Skeletal muscle tissue (tissue), 4 donors: ENCODE measurements around the gene SLC66A3. TPM values are rescaled to one million over a fixed set of nuclear protein-coding genes. Genes with fewer than 3 reads are reported as not detected.

Source experiments
- H3K27ac ChIP-seq: one replicate; pipeline ENCODE4 v1.7.0; 2013; ENCODE audit warnings: mild to moderate bottlenecking, low read depth, low read length, inconsistent platforms
- H3K27me3 ChIP-seq, 3 donors: one replicate each; pipeline ENCODE4 v1.7.0; 2013; ENCODE audit warnings: low read length in 3 of 3; ENCODE audit not compliant: control insufficient read depth in 3 of 3, insufficient read depth in 3 of 3
- H3K36me3 ChIP-seq, 3 donors: one replicate each; pipeline ENCODE4 v1.7.0; 2013; ENCODE audit warnings: low read length in 3 of 3; ENCODE audit not compliant: control insufficient read depth in 3 of 3, insufficient read depth in 3 of 3
- H3K4me1 ChIP-seq, 3 donors: one replicate each; pipeline ENCODE4 v1.7.0; 2013; ENCODE audit warnings: low read length in 3 of 3, mild to moderate bottlenecking in 3 of 3; ENCODE audit not compliant: control insufficient read depth in 3 of 3, insufficient read depth in 3 of 3
- H3K4me3 ChIP-seq, 3 donors: one replicate each; pipeline ENCODE4 v1.7.0; 2013; ENCODE audit warnings: low read length in 3 of 3
- H3K9ac ChIP-seq, 3 donors: one replicate each; pipeline ENCODE4 v1.7.0; 2013; ENCODE audit warnings: low read length in 3 of 3, mild to moderate bottlenecking in 3 of 3, moderate library complexity in 2 of 3, low read depth in 1 of 3
- H3K9me3 ChIP-seq, 3 donors: one replicate each; pipeline ENCODE4 v1.7.0; 2013; ENCODE audit warnings: low read length in 3 of 3; ENCODE audit not compliant: control insufficient read depth in 3 of 3
- total RNA-seq: library from RNA; depleted of rRNA; stranded (reverse); fragments of >200 nt; gene quantifications from one replicate; pipeline ENCODE4 v1.2.3, GENCODE V29; 2014
- donor health status: Osteomylitis.

SLC66A3 gene
- 20.9 TPM for total RNA-seq

GRCh38 chr2:11155381-11156035, at the start of gene SLC66A3:
SLC66A3 (plus strand) TSS chr2:11155467; CDS start chr2:11155547, 80 bp downstream.
- no peaks in the 10 kb centered on the region for H3K9me3 ChIP-seq
- peaks cover 8 to 14% (median 13%) of the 10 kb centered on the region in 3 donors for H3K4me1 ChIP-seq
- H3K9ac ChIP-seq: peak within 1 kb of the TSS; percentile 83 to 89 (median 86)
- H3K27ac ChIP-seq: peak within 1 kb of the TSS; percentile 92
- H3K27me3 ChIP-seq: no peaks in the 10 kb centered on the region
- peak within 1 kb of the TSS; percentile 75 to 81 (median 80) for H3K4me3 ChIP-seq
- no peaks in the 10 kb centered on the region for H3K36me3 ChIP-seq

GRCh38 chr2:11109002-11109401, 46.3 kb upstream of the SLC66A3 start:
- Histone ChIP-seq H3K9me3 (no peaks in the 10 kb centered on the region), H3K4me3 (no peak overlapping the region), H3K27me3 (peaks cover 0 to 5% (median 3%) of the 10 kb centered on the region in 3 donors), H3K4me1 (no peaks in the 10 kb centered on the region), H3K27ac (no peak overlapping the region), H3K36me3 (no peaks in the 10 kb centered on the region), H3K9ac (no peak overlapping the region)

DNA sequence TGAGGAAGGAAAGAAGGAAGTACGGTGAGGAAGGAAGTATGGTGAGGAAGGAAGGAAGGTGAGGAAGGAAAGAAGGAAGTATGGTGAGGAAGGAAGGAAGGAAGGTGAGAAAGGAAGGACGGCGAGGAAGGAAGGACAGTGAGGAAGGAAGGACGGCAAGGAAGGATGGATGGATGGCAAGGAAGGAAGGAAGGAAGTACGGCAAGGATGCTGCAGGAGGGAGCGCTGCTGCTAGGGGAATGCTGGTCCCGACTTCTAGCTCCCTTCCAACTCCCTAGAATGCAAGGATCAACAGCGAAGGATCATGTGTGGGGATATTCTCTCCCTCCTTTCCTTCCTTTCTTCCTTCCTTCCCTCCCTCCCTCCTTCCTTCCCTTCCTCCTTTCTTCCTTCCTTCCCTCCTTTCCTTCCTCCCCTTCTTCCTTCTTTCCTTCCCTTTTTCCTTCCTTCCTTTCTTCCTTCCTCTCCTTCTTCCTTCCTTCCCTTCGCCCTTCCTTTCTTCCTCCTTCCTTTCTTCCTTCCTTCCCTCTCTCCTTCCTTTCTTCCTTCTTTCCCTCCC, 42.3 kb upstream of the SLC66A3 start:
- Histone ChIP-seq H3K27ac (no peak overlapping the region), H3K4me1 (no peaks in the 10 kb centered on the region), H3K4me3 (no peak overlapping the region), H3K9ac (no peak overlapping the region), H3K36me3 (no peaks in the 10 kb centered on the region), H3K27me3 (peaks cover 0 to 5% (median 0%) of the 10 kb centered on the region in 3 donors), H3K9me3 (no peaks in the 10 kb centered on the region)

DNA sequence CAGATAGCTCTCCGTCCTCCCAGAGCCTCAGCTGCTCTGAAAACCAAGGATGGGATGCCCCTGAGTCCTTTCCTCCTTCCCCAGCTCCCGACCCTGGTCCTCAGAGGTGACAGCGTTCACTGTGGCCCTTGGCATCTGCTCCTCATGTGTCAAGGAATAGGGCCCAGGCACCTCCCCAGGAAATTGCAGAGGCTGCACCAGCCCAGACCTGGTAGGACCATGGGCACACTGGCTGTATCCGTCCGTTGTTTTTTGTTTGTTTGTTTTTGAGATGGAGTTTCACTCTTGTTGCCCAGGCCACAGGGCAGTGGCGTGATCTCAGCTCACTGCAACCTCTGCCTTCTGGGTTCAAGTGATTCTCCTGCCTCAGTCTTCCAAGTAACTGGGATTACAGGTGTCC, 37.5 kb upstream of the SLC66A3 start:
- Histone ChIP-seq H3K4me3 (no peak overlapping the region), H3K27ac (no peak overlapping the region), H3K9ac (no peak overlapping the region), H3K27me3 (peaks cover 0 to 2% (median 0%) of the 10 kb centered on the region in 3 donors), H3K9me3 (no peaks in the 10 kb centered on the region), H3K36me3 (no peaks in the 10 kb centered on the region), H3K4me1 (no peaks in the 10 kb centered on the region)

DNA sequence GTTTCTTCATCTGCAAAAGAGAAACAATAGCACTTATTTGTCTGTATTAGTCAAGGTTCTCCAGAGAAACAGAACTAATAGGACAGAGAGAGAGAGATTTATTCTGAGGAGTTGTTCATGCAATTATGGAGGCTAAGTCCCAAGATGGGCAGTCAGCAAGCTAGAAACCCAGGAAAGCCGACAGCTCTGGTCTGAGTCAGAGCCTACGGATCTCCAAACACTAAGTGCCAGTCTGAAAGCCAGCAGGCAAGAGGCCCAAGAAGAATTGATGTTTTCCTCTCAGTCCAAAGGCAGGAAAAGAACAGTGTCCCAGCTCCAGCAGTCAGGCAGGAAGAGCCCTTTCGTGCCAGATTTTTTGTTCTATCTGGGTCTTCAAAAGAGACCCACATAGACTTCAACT, 36.5 kb upstream of the SLC66A3 start:
- Histone ChIP-seq H3K36me3 (no peaks in the 10 kb centered on the region), H3K4me3 (no peak overlapping the region), H3K27me3 (peaks cover 0 to 5% (median under 1%) of the 10 kb centered on the region in 3 donors), H3K27ac (no peak overlapping the region), H3K9me3 (no peaks in the 10 kb centered on the region), H3K9ac (no peak overlapping the region), H3K4me1 (no peaks in the 10 kb centered on the region)

DNA sequence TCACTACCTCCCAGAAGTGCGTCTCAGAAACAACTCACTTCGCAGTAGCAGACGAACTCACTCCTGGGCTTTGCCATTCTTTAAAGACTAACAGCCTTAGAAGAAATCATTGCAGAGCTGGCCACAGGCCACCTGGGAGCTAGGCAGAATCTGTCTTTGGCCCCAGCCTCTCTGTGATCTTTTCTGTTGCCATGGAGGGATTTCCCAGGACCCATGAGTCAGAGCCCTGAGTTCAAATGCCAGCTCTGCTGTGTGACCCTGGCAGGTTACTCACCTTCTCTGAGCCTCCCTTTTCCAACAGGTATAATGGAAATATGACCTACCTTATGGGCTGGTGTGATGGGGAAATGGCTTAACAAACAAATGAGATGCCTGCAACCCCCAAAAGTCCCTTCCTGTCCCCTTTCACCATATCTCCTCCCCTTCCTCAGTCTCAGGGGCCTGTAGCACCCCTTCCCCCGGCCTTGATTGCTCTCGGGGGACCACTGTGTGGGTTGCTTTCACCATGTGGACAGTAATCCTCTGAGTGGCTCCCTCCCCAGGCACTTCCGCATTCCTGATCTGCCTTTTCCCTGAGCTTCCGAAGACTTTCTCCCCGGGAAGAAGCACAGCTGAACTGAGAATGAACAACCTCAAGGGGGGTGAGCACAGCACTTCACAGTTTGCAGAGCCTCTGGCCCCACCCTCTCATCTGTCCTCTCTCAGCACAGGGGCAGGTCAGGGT, 34.0 kb upstream of the SLC66A3 start:
- Histone ChIP-seq H3K4me1 (no peaks in the 10 kb centered on the region), H3K9me3 (no peaks in the 10 kb centered on the region), H3K36me3 (no peaks in the 10 kb centered on the region), H3K4me3 (no peak overlapping the region), H3K27me3 (peaks cover 0 to 13% (median 6%) of the 10 kb centered on the region in 3 donors), H3K9ac (no peak overlapping the region), H3K27ac (no peak overlapping the region)

- Histone ChIP-seq H3K4me3 (no peak overlapping the region), H3K9ac (no peak overlapping the region), H3K27me3 (peaks cover 0 to 16% (median 6%) of the 10 kb centered on the region in 3 donors), H3K36me3 (no peaks in the 10 kb centered on the region), H3K9me3 (no peaks in the 10 kb centered on the region), H3K4me1 (no peaks in the 10 kb centered on the region), H3K27ac (no peak overlapping the region)
These were observed 33.5 kb upstream of the SLC66A3 start for GRCh38 chr2:11121823-11122155.

GRCh38 chr2:11122380-11122779, 32.9 kb upstream of the SLC66A3 start:
- no peak overlapping the region for H3K27ac ChIP-seq
- H3K9ac ChIP-seq: no peak overlapping the region
- peaks cover 0 to 17% (median 6%) of the 10 kb centered on the region in 3 donors for H3K27me3 ChIP-seq

DNA sequence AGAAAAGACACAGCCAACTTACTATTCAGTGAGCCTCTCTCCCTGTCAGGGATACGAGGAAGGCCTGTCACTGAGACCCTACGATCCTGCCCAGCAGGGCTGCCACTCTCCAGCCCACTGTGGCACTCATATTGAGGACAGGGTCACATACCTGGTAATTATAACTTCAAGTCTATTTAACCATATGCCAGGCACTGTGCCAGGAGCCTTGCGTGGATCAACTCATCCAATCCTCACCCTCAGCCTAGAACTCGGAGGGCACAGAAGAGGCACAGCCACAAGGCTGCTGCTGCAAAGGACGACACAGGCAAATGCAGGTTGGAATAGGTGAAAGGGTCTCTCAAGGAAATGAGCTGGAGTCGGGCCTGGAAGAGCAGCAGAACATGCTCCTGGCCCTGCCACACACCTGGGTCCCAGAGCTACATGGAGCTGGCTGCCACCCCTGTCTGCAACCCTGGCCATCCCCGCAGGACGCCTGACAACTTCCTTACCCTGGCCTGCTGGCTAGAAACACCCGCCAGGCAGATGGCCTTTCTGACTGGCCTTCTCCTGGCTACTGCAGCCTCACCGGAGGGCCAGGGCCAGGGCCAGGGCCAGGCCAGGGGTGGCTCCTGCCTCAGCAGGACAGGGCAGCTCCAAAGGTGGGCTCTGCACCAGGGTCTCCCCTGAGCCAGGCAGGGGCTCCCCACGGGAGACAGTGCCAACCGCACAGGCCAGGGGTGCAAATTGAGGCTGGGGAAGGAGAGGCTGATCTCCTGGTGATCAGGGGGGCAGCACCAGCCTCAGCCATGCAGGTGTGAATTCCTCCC, 32.1 kb upstream of the SLC66A3 start:
- no peak overlapping the region for H3K4me3 ChIP-seq
- no peak overlapping the region for H3K9ac ChIP-seq
- peaks cover 0 to 17% (median 6%) of the 10 kb centered on the region in 3 donors for H3K27me3 ChIP-seq
- no peaks in the 10 kb centered on the region for H3K36me3 ChIP-seq
- no peaks in the 10 kb centered on the region for H3K9me3 ChIP-seq
- H3K4me1 ChIP-seq: no peaks in the 10 kb centered on the region
- H3K27ac ChIP-seq: no peak overlapping the region

More at GRCh38 chr2:11122380-11122779, 32.9 kb upstream of the SLC66A3 start:
- Histone ChIP-seq H3K4me3 (no peak overlapping the region), H3K9me3 (no peaks in the 10 kb centered on the region), H3K36me3 (no peaks in the 10 kb centered on the region), H3K4me1 (no peaks in the 10 kb centered on the region)
